ENCODE results near the gene NUCKS1.

Gene NUCKS1

DNA sequence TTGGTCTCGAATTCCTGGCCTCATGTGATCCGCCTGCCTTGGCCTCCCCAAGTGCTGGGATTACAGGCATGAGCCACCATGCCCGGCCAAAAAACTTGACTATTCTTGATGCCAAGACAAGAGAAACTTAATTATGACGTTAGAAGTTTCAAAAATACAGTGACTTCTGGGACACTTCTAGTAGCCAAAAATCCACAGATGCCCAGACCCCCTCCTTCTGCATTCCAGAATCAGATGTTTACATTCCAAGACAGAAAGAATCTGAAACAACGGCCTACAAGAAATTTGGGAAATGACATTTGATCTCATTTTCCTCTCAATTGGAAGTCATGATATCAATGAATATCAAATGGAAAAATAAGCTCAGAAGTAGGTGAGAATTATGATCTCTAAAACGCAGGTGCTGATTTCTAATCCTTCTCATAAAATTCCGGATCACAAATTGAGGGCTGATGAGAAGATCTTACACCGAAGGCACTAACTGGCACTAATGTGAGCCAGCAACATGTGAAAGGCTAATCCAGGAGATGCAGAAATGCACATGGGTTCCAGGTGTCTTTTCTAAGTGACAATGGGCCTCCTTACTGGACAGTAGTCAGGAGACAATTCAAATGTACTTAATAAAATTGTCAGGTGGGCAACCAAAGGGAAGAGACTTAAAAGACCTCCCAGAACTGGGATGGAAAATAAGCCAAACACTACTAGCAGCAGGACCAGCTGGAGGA is 19.8 kb upstream of the NUCKS1 start:
- DNase-seq: no peak

DNA sequence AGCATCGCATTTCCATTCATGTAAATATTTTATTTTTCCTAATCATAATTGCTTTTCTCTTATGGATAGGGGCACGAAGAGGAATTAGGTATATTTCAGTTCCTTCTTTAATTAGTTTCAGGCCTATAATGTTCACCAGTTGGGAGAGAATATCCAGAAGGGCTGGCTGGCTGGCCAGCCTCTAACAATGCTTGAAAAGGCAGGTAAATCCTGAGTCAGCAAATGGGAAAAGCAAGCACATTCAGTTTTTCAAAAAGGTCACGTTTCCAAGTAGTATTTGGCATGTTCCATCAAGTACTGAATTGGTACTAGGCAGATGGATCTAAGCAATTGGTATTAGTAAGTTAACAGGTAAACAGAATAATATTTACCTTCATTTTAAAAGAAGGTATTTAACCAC is 17.3 kb upstream of the NUCKS1 start:
- DNase-seq: no peak

DNA sequence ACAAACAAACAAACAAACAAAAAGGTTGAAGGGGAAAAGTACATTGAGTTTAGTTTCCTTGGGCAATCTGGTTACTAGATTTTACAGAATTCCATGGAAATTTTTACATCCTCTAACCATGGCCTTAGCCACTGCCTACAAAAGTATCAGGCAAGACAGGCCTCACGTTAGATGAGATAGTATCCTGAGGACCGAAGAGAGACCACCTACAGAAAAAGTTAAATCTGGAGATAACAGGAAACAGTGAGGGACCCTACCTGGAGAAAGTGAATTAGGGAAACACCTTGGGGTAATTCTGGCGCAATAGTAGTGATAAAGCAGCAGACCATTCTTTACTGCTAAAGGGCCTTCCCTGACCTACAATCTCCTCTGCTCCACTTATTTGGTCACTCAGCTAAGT is 16.6 kb upstream of the NUCKS1 start:
- no peak for DNase-seq

DNA sequence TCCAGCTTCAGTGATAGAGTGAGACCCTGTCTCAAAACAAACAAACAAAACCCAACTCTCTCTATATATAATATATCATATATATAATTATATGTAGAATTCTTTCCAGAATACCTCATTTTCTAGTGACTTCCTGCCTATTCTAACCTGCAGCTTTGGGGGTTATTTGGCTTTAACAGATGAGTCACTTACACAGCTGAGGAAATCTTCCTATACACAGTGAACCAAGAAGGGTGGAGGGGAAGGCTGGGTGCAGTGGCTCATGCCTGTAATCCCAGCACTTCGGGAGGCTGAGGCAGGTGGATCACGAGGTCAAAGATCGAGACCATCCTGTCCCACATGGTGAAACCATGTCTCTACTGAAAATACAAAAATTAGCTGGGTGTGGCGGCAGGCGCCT is 16.1 kb upstream of the NUCKS1 start:
- no peak for DNase-seq

DNA sequence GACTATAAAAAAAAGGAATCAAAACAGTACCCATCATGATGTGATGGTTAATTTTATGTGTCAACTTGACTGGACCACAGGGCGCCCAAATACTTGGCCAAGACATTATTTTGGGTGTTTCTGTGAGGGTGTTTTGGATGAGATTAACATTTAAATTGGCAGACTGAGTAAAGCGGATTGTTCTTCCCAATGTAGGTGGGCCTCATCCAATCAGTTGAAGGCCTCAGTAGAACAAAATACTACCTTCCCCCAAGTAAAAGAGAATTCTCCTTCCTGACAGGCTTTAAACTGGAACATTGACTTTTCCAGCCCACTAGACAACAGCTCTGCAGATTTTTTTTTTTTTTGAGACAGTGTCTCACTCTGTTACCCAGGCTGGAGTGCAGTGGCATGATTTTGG is 14.6 kb upstream of the NUCKS1 start:
- no peak for DNase-seq

DNA sequence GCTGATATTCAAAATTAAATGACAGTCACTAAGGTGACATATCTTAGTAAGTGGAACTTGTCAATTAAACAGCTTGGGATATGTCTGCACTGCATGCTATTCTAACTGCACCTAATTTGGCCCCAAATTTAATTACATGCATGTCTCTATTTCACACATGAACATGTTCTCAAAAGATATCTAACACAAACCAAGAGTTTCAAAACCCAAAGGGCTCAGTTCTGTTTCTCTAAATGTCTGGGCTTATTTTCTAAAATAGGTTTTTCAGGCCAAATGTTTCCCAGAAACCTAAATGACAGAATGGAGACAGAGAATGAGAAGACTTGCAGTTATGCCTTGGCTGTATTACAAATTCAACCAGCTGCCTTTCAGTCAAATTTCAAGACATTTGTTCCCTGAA is 14.0 kb upstream of the NUCKS1 start:
- DNase-seq: no peak

DNA sequence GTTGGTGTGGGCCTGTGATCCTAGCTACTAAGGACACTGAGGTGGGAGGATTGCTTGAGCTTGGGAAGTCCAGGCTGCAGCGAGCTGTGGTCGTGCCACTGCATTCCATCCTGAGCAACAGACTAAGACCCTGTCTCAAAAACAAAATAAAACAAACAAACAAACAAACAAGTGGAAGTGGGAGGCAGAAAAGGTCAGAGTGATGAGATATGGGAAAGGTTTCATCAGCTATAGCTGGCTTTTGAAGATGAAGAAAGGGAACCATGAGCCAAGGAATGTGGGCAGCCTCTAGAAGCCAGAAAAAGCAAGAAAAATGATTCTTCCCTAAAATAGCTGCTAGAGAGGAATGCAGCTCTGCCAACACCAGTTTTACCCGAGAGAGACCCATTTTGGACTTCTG is 10.6 kb upstream of the NUCKS1 start:
- DNase-seq: no peak

DNA sequence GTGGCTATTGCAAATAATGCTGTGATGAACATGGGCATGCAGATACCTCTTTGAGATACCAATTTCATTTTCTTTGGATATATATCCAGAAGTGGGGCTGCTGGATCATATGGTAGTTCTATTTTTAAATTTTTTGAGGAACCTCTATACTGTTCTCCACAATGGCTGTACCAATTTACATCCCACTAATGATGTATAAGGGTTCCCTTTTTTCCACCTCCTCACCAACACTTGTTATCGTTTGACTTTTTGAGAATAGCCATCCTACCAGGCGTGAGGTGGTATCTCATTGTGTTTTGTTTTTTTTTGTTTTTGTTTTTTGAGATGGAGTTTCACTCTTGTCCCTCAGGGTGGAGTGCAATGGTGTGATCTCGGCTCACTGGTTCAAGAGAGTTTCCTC is 6.6 kb upstream of the NUCKS1 start:
- no peak for DNase-seq

DNA sequence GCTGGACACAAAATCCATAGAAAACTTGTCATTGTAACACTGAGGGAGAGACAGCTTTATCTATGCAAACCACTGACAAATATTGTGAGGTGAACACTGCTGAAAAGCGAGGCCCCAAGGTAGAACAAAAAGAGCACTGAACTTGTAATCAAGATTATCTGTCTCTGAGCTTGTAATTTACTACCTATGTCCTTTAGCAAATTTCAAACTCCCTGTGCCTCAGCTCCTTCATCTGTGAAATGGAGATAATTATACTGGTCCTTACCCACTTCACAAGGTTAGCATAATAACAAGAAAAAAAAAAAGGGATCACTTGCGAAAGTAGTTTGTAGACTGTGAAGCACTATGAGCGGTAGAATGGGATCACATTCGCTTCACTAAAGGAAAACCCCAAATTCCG is 4.9 kb upstream of the NUCKS1 start:
- DNase-seq: no peak

DNA sequence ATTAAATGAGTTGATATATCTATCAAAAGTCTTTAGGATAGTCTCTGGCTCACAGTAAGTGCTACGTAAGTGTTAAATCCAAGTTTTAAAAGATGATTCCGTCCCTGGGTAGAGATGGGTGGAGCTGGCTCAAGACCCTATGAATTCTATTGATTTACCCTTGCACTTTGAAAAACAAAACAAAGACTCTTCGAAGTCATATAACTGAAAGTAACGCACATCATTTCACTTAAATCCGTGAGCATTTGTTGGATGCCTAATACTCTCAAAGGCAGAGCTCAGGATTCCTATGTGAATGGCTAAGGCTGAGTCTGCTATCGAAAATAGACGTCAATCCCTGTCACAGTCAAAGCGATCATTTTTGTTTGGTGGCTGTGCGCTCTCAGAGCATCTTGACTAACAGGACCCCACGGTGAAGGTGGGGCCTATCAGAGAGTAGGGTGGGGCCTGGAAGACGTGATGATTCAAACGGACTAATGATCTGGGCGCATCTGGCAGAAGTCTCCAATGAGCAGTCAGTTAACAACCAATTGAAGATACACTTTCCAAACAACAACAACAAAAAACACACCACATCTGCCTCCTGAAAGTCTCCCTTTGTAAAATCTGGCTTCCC is 1.2 kb upstream of the NUCKS1 start:
- DNase-seq: peak; percentile 58

DNA sequence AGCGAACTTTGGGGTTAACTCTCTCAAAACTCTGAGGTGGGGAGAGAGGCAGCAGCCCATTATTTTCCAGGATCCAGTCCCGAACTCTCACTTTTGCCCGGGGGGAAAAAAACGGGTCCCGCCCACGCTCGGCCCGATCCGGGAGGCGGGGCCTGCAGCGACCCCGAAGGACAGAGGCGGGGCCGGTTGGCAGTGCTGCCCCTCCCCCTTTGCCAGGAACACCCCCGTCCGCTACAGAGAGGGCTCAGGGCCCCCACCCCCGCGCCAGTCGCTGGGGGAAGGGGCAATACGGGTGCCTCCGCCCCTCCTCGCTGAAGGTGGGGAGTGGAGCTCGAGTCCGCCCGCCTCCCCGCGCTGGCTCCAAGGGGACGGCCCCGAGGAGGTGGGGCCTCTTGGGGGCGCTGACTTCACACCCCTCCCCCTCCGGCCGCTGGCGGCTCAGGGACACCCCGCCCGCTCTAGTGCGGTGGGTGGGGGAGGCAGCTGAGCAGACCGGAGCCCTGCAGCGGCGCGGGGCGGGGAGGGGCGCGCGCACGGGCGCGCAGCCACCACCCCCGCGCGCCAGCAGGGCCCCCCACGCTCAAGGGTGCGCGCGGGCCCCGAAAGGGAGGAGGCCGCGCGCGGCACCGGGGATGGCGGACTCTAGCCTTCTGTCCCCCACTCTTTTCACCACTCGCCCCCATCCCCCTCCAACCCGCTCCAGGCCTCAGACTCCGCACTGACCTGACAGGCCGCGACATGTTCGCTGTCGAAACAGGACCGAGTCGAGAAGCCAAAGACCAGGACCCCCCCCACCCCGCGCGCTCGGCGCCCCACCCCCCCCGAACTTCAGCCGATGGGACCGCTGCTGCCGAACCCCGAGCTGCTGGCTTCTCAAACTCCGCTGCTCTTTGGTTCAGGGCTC is 496 bp downstream of the NUCKS1 start:
- peak; percentile 99 for DNase-seq

DNA sequence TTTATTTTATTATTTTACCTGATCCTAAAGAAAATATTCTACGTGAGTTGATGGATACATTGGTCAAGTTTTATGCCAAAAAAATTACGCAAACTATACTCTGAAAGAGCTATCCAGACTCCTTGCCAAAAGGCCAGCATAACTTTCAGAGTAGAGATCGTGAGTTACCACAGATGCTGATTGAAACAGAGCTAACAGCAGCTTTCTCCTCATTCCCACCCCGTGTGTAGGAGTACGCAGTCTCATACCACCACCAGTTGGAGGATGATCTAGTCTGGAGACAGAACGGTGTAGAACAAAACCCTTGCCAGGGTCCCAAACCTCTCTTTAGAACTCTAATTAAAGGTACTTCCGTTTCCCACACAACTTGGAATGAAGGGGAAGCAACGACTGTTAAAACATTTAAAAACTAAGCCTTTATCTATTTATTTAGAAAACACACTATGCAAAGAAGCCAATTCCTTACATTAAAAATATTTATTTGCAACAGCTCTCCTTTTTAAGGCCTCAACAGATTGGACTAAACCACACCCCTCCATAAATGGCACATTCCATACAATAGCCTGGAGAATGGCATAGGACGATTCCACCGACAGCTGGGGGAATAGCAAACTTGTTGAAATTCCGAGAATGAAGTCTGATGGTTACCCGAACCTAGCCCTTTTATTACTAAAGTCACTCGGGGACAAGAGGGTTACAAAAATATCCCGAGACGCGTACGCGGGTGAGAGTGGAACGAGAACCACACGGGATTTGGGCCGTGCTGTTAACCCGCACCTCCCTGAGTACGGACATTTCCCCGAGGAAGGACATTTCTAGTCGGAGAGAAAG is 1.4 kb downstream of the NUCKS1 start:
- peak; percentile 76 for DNase-seq

DNA sequence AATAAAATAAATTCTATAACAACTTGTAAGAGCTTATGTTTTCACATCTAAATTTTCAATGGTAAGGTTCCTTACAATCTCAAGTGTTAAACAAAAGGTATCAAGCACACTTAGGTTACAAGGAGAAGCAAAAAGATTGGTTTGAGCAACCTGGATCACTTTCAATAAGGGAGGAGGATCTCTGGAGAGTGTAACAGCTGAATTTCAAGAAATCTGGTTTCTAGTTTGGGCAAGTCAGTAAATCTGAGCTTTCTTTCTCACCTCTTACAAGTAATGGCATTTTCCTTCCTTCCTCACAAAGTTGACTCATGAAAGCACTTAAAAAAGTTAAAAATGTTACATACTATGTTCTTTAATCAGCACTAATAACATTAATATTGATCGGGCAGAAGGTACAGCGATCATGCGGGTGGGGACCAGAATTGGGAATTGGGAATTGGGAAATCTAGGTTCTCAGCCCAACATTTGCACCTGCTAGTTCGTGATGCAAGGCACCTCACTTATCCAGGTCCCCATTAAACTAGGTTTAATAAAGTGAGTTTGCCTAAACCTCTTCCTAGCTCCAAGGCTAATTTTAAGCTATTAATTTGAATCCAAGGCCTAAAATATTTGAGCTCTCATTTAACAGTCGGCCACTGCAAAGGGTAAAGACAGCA is 3.1 kb downstream of the NUCKS1 start:
- no peak for DNase-seq

DNA sequence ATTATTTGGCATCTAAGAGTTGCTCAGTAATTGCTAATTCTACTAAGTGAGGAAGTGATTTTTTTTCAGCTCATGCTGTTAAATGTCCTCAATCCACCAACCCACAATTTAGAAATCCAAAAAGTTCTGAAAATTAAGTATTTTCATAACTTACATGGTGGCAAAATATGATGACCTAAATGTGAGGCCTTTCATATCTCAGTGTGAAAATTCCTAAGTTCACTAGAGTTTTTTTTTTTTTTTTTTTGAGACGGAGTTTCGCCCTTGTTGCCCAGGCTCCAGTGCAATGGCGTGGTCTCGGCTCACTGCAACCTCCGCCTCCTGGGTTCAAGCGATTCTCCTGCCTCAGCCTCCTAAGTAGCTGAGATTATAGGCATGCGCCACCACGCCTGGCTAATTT is 5.6 kb downstream of the NUCKS1 start:
- DNase-seq: no peak

DNA sequence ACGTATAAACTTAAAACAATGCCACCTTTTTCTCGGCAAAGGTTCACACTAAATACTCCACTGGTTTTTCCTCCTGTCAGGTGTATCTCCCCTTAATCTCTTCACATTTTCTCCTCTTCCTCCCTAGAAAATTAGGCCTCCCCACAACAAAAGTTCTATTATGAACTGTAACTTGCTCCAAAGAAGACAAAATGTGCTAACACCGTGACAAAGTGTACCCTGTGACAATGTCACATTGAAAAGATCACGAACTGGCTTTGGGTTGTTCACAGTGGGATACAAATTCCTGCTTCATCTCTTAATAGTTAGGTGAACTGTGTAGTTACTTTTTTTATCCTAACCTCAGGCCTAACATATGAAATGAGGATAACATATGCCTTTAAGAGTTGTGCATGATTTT is 6.0 kb downstream of the NUCKS1 start:
- no peak for DNase-seq

DNA sequence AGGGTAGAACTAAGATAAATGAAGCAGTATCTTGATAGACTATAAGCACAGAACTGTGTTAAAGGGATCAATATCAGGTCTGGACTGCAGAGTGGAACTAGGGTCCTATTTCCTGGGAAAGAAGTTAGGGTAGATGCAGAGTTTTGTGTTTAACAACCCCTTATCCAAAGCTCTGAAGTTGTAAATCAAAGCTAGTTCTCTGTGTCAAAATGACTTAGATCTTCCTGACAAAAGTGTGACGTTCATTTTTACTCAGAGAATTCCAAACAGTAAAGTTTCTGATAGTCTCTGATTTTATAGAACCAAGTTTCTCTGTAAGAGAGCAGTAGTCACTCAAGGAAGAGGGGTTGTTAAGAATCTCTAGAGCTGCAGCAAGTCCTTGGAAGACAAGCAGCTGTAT is 8.3 kb downstream of the NUCKS1 start:
- no peak for DNase-seq

DNA sequence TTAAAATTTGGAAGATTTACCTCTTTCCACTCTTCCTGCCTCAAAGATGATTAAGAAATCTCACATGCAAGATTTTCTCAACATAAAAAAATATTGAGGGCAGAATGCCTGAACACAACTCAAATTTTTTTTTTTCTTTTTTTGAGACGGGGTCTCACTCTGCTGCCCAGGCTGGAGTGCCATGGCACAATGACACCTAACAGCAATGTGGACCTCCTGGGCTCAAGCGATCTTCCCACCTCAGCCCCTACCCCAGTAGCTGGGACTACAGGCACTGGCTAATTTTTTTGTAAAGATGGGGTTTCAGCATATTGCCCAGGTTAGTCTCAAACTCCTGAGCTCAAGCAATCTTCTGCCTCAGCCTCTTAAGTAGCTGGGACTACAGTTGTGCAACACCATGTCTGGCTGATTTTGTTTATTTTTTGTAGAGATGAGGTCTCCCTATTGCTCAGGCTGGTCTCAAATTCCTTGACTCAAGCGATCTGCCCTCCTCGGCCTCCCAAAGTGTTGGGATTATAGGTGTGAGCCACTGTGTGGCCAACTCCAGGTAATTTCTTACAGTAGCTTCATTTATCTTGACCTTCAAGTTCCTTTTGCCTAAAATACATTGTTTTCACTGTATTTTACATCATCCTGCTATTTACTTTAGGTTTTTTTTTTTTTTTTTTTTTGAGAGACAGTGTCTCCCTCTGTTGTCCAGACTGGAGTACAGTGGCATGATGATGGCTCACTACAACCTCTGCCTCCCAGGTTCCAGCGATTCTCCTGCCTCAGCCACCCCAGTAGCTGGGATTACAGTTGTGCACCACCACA is 10.4 kb downstream of the NUCKS1 start:
- DNase-seq: no peak

DNA sequence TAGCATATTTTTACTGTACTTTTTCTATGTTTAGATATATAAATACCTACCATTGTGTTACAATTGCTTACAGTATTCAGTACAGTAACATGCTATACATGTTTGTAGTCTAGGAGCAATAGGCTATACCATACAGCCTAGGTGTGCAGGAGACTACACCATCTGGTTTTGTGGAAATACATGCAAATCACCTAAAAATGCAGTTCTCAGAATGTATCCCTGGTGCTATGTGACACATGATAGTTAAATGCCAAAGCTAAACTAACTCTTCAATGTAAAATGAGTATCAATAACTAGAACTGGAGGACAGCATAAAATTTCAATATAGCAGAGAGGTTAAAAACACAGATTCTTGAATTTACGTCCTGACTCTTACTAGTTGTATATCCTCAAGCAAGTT is 14.8 kb downstream of the NUCKS1 start:
- DNase-seq: no peak

DNA sequence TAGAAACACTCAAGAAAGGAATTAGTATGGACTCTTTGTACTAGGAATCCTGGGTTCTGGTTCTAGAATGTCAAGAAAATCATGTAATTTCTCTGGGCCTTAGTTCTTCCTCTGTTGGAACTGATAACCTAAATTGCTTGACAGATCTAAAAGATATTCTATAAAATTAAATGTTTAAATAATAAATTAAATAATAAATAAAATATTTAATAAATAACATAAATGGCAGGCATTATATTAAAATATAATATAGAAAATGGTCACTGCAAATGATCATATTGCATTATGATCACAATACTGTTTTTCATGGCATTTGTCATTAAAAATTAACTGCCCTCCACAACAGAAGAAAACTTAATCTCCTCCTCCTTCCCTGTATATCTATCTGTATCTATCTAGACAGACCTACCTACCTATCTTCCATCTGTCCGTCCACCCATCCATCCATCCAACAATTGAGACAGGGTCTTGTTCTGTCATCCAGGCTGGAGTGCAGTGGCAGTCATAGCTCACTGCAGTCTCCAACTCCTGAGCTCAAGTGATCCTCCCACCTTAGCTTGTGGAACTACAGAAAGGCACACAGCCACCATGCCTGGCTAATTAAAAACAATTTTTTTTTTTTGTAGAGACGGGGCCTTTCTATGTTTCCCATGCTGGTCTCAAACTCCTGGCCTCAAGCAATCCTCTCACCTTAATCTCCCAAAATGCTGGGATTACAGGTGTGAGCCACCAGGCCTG is 16.4 kb downstream of the NUCKS1 start:
- peak; percentile 13 for DNase-seq

DNA sequence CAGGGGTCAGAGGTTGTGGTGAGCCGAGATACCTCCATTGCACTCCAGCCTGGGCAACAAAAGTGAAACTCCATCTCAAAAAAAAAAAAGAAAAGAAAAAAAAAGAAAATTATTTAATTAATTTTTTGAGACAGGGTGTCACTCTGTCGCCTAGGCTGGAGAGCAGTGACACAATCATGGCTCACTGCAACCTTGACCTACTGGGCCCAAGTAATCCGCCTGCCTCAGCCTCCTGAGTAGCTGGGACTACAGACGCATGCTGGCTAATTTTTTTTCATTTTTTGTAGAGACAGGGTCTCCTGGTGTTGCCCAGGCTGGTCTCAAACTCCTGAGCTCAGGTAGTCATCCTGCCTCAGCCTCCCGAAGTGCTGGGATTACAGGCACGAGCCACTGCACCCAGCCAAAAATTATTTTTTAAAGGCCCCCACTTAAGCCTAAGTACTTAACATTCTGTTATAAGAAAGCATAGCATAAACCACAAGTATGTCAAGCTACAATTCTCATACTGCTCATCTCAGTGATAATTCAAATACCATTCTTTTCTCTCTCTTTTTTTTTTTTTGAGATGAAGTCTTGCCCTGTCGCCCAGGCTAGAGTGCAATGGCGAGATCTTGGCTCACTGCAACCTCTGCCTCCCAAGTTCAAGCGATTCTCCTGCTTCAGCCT is 19.9 kb downstream of the NUCKS1 start:
- no peak for DNase-seq

All from NCI-H69 (cell line).